Activated CD4-positive, alpha-beta T cell treated with anti-CD3 and anti-CD28 coated beads, Interleukin-2, amount 50 U/mL, for 16 hours (primary cell): Measurements from ENCODE around the gene TMEM134.

Source experiments
- DNase-seq: peaks from one replicate; pipeline ENCODE4 v3.0.0-alpha.2; 2020

TMEM134 gene

DNA sequence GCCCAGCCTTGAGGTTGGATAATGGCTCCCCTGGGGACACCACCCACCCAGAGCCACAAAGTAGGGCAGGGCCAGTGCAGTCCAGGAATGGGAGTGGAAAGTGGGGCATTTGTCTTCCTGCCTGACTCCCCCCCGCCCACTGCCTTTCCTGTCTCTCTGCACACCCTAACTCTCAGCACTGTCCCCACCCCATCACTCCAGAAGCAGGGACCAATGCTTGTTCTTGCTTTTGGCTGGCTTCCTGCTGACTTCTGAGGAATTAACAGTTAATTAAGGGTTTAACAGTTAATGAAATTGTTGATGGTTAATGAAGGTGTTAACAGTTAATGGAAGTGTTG is 31.4 kb upstream of the TMEM134 start:
- no peak for DNase-seq

DNA sequence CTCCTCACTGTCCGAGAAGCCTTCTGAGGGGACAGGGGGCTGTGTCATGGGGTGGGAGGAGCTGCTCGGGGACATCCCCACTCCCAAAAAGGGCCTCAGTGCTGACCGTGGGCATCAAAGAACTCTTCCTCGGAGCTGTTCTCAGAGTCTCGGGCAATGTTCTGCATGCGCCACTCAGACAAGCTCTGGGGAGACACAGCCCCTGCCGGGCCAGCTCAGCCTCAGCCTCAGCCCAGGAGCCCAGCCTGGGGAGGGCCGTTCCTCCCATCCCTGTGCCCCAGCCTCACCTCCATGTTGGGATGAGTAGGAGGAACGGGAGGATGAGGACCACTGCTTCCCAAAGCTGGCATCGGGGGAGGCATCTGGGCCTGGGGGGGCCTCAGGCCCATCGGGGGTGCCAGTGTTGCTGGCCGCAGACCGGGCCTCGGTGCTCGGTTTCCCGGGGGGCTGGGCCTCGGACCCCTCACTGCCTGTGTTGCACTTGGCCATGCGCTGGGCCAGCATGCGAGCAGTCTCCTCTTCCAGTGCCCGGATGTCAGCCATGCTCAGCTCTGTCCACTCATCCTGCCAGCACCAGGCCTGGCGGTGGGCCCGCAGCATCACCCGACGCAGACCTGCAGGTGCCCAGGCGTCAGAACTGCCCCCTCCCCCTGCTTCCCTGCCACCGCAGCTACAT is 30.9 kb upstream of the TMEM134 start:
- DNase-seq = no peak

DNA sequence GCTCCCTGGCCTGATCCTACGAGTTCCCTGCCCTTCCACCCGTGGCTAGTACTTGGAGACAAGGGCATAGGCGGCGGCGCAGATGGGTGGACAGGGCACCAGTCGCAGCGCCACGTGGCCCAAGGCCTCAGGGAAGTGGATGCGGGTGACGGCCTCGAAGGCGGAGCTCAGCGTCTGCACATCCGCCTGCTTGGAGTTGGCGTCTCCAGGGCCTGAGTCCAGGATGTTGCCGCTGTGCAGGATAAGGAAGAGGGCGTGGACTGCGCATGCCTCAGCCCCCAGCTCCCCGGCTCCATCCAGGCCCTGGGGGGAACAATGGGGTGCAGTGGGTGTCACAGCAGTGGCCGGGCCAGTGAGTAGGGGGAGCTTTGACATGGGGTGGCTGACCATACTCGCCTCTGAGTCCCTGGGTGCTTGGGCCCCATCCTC is 29.5 kb upstream of the TMEM134 start:
- DNase-seq = no peak

DNA sequence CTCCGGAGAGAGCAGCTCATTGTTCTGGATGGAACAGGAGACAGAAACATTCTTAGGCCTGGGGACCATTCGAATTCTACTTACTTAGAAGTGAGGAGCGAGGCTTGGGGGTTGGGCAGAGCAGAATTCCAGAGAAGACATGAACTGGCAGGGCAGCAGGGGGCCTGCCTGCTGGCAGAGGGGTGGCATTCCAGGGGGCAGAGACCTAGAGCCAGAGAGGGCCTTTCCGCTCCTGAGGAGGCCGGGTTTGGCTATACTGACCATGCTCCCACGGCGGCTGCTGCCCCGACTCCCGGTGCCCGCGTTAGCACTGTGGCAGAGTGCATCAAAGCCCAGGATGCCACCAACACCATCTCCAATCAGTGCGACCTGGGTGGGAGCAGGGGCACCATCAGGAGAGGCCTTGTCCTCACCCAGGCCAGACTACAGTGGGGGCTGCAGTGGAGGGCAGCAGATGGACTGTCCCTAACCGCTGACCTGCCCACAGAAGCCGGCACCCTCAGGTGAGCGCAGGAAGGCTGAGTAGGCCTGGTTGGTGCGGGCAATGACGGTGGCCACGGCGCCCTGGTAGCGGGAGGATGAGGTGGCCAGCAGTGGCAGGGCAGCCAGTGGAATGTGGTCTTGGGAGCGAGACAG is 28.7 kb upstream of the TMEM134 start:
- no peak for DNase-seq

GRCh38 chr11:67496113-67496512 is 27.1 kb upstream of the TMEM134 start:
- no peak for DNase-seq

DNA sequence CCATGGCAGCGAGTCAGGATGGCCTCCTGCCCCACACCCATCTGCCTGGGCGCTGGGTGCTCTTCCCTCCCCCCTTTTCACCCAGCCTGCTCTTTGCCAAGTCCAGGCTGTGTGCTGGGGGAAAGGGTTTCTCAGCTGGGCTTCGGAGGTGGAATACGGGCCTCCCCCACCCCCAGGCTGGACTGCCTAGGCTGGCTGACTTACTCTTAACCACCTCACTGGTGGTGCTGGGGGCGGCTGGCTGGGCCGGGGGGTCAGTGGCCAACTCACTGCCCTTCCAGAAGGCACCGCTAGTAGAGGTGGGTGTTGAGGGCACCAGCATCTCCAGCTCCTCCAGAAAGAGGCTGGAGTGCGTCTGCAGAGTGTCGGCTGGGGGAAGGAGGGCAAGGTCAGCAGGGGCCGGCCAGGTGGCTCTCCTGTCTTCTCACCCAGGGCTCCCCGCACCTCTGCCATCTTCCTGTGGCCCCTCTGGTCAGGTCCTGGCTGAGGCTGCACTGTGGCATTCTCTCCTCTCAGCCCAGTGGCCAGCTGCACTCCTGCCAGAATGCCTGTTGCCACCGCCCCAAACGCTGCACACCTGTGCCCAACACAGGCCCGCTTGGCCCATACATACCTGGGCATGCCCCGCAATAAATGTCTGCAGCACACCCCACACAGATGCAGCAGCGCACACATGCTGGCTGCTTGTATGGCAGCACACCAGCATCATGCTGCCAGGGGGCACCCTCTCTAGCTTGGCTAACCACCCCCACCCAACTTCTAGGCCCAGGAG is 26.4 kb upstream of the TMEM134 start:
- DNase-seq = no peak

GRCh38 chr11:67494371-67495233 is 25.6 kb upstream of the TMEM134 start:
- no peak for DNase-seq

- no peak for DNase-seq
Measured at GRCh38 chr11:67493548-67494370, 24.7 kb upstream of the TMEM134 start.

DNA sequence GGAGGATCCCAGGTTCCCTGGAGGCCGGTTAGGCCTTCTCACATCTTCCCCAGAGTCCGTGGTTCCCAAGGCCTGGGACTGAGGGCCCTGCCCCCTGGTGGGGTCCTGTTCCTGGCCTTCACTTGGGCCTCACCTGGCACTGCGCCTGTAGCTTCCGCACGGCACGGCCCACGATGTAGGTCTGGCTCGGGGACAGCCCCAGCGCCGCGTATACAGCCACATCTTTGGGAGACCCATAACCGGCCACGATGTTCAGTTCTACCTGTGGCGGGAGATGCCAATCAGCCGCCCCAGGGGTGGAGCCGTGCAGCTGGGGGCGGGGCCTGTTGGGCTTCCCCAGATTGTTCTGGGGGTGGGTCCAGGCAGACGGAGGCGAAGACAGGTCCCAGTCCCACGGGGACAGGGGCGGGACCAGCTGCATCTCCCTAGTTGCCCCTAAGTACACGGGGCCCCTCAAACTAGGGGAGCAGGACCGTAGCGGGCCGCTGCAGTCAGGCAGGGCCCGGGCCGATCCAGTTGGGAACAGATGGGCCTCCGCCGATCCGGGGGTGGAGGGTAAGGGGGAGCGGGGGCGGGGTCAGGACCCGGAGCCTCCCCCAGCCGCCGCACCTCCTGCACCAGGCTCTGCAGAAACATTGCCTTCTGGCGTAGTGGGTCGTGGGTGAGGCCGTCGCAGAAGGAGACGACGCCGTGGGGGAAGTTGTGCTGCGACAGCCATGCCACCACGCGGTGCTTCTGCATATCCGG is 23.9 kb upstream of the TMEM134 start:
- DNase-seq = no peak

GRCh38 chr11:67492069-67492727 is 23.1 kb upstream of the TMEM134 start:
- DNase-seq = no peak

- DNase-seq = no peak
Measured at GRCh38 chr11:67491276-67492068, 22.4 kb upstream of the TMEM134 start.

DNA sequence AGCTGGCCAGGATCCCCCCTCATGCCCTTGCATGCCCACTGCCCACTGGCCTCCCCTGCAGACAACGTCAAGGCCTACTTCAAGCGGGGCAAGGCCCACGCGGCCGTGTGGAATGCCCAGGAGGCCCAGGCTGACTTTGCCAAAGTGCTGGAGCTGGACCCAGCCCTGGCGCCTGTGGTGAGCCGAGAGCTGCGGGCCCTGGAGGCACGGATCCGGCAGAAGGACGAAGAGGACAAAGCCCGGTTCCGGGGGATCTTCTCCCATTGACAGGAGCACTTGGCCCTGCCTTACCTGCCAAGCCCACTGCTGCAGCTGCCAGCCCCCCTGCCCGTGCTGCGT is 21.6 kb upstream of the TMEM134 start:
- DNase-seq = no peak

DNA sequence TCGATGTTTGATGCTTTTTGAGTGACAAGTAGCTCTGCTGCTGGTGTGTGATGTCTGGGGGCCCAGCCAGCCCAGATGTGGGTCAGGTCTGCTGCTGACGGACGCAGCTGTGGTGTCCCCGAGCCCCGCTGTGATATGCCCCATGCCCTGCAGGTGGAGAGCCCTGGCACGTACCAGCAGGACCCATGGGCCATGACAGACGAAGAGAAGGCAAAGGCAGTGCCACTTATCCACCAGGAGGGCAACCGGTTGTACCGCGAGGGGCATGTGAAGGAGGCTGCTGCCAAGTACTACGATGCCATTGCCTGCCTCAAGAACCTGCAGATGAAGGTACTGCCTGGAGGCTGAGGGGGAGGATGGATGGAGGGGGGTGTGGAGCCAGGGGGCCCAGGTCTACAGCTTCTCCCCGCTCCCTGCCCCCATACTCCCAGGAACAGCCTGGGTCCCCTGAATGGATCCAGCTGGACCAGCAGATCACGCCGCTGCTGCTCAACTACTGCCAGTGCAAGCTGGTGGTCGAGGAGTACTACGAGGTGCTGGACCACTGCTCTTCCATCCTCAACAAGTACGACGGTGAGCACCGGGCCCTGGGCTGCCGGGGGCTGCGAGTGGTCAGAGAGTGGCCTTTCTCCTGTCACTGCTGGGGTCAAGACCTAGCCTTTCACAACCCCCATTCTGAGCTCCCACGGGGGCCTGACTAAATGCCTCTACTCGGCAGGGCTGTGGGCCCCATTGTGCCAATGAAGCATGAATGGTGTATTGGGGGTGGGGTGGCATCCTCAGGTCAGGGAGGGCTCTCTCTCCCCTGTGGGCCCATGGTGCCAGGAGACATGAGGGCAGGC is 21.1 kb upstream of the TMEM134 start:
- no peak for DNase-seq

DNA sequence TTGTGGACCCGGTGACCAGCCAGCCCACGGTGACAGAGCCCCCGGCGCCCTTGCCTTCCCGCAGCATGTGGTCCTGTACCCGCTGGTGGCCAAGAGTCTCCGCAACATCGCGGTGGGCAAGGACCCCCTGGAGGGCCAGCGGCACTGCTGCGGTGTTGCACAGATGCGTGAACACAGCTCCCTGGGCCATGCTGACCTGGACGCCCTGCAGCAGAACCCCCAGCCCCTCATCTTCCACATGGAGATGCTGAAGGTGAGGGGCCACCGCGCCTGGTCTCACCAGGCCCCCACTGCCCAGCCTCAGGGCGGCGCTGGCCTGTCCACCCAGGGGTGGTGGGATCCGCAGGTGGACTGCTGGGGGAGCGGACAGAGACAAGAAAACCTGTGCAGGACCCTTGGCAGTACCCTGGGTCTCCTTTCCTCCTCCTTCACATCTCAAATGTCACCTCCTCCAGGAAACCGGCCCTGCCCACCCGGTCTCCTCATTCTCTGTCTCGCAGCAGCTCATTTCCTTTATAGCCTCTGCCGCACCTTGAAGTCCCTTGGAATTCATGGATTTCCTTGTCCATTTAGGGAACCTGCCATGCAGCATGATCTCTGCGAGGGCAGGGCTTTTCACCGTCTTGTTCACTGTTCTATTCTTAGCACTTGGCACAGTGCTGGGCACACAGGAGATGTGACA is 20.3 kb upstream of the TMEM134 start:
- DNase-seq = no peak

GRCh38 chr11:67486481-67487195 is 17.6 kb upstream of the TMEM134 start:
- peak; percentile 76 for DNase-seq

- peak; percentile 88 for DNase-seq
Measured at GRCh38 chr11:67485873-67486361, 16.9 kb upstream of the TMEM134 start.

DNA sequence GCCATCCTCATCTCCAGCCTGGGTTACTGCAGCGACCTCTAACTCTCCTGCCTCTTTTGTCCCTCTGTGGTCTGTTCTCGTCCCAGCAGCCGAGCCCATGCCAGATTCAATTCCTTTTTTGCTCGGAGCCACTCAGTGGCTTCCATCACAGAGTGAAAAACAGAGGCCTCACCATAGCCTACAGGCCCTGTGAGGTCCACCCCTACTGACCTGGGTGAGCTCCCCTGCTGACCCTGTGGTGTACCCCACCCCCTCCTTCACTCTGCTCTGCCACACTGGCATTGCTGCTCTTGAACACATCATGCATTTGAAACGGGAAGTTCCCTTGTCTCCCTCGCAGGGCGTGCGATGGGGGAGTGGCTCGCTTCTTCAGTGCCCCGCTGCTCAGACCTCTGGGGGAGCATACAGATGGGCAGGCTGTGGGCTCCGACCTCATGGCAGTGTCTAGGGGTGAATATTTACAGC is 15.8 kb upstream of the TMEM134 start:
- DNase-seq = peak; percentile 90
